HepG2 (cell line): ENCODE measurements around the gene HSPA1L. TPM values are rescaled to one million over a fixed set of nuclear protein-coding genes. Genes with fewer than 3 reads are reported as not detected.

Experiments used
- CBX5 ChIP-seq: sonication (generic); formaldehyde crosslinking; IDR thresholded peaks from 2 replicates; pipeline ENCODE4 v1.4.0; 2020; ENCODE audit warnings: missing genetic modification reagents, borderline replicate concordance
- CENPX ChIP-seq: sonication (generic); formaldehyde crosslinking; IDR thresholded peaks from 2 replicates; pipeline ENCODE4 v1.9.0; 2021; ENCODE audit warnings: mild to moderate bottlenecking, missing genetic modification reagents, moderate library complexity
- GATAD2A ChIP-seq: IDR thresholded peaks from 2 replicates; pipeline ENCODE4 v1.6.1; 2016
- IRF9 ChIP-seq: sonication (generic); formaldehyde crosslinking; IDR thresholded peaks from 2 replicates; pipeline ENCODE4 v1.8.0; 2022; ENCODE audit warnings: missing genetic modification reagents, mild to moderate bottlenecking, borderline replicate concordance
- NCOA2 ChIP-seq: sonication (generic); formaldehyde crosslinking; IDR thresholded peaks from 2 replicates; pipeline ENCODE4 v1.8.0; 2022; ENCODE audit warnings: inconsistent platforms
- NFKBIZ ChIP-seq: IDR thresholded peaks from 2 replicates; pipeline ENCODE4 v1.6.1; 2018; ENCODE audit warnings: missing genetic modification reagents, missing compliant biosample characterization
- PHF8 ChIP-seq: sonication (generic); formaldehyde crosslinking; IDR thresholded peaks from 2 replicates; pipeline ENCODE4 v1.5.0; 2020; ENCODE audit warnings: missing genetic modification reagents
- PLSCR1 ChIP-seq: sonication (generic); formaldehyde crosslinking; IDR thresholded peaks from 2 replicates; pipeline ENCODE4 v1.5.0; 2020; ENCODE audit warnings: missing genetic modification reagents, mild to moderate bottlenecking, borderline replicate concordance
- PRDM10 ChIP-seq: sonication (generic); formaldehyde crosslinking; IDR thresholded peaks from 2 replicates; pipeline ENCODE4 v1.4.0; 2020; ENCODE audit warnings: low read depth, missing genetic modification reagents
- SALL1 ChIP-seq: sonication (generic); formaldehyde crosslinking; IDR thresholded peaks from 2 replicates; pipeline ENCODE4 v1.8.0; 2022; ENCODE audit warnings: mild to moderate bottlenecking, missing genetic modification reagents
- THAP7 ChIP-seq: sonication (generic); formaldehyde crosslinking; IDR thresholded peaks from 2 replicates; pipeline ENCODE4 v1.8.1; 2023; ENCODE audit warnings: mild to moderate bottlenecking, missing genetic modification reagents
- ZNF121 ChIP-seq: sonication (generic); formaldehyde crosslinking; IDR thresholded peaks from 2 replicates; pipeline ENCODE4 v1.5.0; 2020; ENCODE audit warnings: mild to moderate bottlenecking, missing genetic modification reagents
- ZNF17 ChIP-seq: sonication (generic); formaldehyde crosslinking; IDR thresholded peaks from 2 replicates; pipeline ENCODE4 v1.5.0; 2020; ENCODE audit warnings: mild to moderate bottlenecking, missing genetic modification reagents
- ZNF225 ChIP-seq: sonication (generic); formaldehyde crosslinking; IDR thresholded peaks from 2 replicates; pipeline ENCODE4 v1.4.0; 2020; ENCODE audit warnings: mild to moderate bottlenecking, missing genetic modification reagents
- ZNF549 ChIP-seq: sonication (generic); formaldehyde crosslinking; IDR thresholded peaks from 2 replicates; pipeline ENCODE4 v1.5.0; 2020; ENCODE audit warnings: missing genetic modification reagents
- ZNF709 ChIP-seq: sonication (generic); formaldehyde crosslinking; IDR thresholded peaks from 2 replicates; pipeline ENCODE4 v1.5.0; 2020; ENCODE audit warnings: mild to moderate bottlenecking, missing genetic modification reagents
- polyA plus RNA-seq, 8 experiments: library from polyadenylated mRNA; depleted of rRNA in 3 of 8; stranded (reverse) in 7 of 8; unstranded in 1 of 8; fragments of >200 nt; fragmentation: Illumina TruSeq in 4 of 8; extraction: Trizol in 4 of 8; gene quantifications; 2 replicates each; pipeline versions ENCODE4 v1.2.1 to v1.2.3, GENCODE V29; 2011 to 2016; ENCODE audit warnings: low read depth in 4 of 8, missing spikeins in 1 of 8, mixed read lengths in 1 of 8; ENCODE audit not compliant: insufficient read depth in 1 of 8
- total RNA-seq, 5 experiments: library from RNA; depleted of rRNA; stranded (reverse); fragments of >200 nt; fragmentation: Illumina TruSeq; extraction: Trizol; gene quantifications; 2 replicates each; pipeline ENCODE4 v1.2.3, GENCODE V29; 2016; ENCODE audit warnings: low read depth in 1 of 5
- TF ChIP-seq, protein P1 (sequence below): sonication (generic); formaldehyde crosslinking; conservative IDR thresholded peaks from 2 replicates; pipeline ENCODE4 v1.4.0; 2020; ENCODE audit warnings: missing genetic modification reagents
- TF ChIP-seq, protein P2 (sequence below): sonication (generic); formaldehyde crosslinking; IDR thresholded peaks from 2 replicates; pipeline ENCODE4 v1.5.1; 2020; ENCODE audit warnings: missing genetic modification reagents, mild to moderate bottlenecking, borderline replicate concordance

The HSPA1L gene
- total and polyA plus RNA-seq, 2 of the 13 experiments (the other 11 are each of a cell fraction or from before 2014, with no cell fraction given): 0.55 to 1.0 TPM

- peak; percentile 61; the same call in 1 of the 2 replicates for TF ChIP-seq IRF9 (CRISPR knock-in tag)
- TF ChIP-seq CENPX (CRISPR knock-in tag): no peak
- peak; percentile 66 for TF ChIP-seq SALL1 (CRISPR knock-in tag)
- TF ChIP-seq, protein P1, sequence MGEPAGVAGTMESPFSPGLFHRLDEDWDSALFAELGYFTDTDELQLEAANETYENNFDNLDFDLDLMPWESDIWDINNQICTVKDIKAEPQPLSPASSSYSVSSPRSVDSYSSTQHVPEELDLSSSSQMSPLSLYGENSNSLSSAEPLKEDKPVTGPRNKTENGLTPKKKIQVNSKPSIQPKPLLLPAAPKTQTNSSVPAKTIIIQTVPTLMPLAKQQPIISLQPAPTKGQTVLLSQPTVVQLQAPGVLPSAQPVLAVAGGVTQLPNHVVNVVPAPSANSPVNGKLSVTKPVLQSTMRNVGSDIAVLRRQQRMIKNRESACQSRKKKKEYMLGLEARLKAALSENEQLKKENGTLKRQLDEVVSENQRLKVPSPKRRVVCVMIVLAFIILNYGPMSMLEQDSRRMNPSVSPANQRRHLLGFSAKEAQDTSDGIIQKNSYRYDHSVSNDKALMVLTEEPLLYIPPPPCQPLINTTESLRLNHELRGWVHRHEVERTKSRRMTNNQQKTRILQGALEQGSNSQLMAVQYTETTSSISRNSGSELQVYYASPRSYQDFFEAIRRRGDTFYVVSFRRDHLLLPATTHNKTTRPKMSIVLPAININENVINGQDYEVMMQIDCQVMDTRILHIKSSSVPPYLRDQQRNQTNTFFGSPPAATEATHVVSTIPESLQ (CRISPR knock-in tag): no peak
- TF ChIP-seq PHF8 (CRISPR knock-in tag): peak; percentile 48
- no peak for TF ChIP-seq CBX5 (CRISPR knock-in tag)
- 0 out of 2 replicates have a peak, but pooled peaks have one; percentile 37 for TF ChIP-seq GATAD2A (CRISPR knock-in tag)
- 0 out of 2 replicates have a peak, but pooled peaks have one; percentile 20 for TF ChIP-seq ZNF225
- peak; percentile 40; the same call in 1 of the 2 replicates for TF ChIP-seq NCOA2 (CRISPR knock-in tag)
- no peak; the same call in 1 of the 2 replicates for TF ChIP-seq ZNF709 (CRISPR knock-in tag)
- no peak for TF ChIP-seq PRDM10 (CRISPR knock-in tag)
- TF ChIP-seq, protein P2, sequence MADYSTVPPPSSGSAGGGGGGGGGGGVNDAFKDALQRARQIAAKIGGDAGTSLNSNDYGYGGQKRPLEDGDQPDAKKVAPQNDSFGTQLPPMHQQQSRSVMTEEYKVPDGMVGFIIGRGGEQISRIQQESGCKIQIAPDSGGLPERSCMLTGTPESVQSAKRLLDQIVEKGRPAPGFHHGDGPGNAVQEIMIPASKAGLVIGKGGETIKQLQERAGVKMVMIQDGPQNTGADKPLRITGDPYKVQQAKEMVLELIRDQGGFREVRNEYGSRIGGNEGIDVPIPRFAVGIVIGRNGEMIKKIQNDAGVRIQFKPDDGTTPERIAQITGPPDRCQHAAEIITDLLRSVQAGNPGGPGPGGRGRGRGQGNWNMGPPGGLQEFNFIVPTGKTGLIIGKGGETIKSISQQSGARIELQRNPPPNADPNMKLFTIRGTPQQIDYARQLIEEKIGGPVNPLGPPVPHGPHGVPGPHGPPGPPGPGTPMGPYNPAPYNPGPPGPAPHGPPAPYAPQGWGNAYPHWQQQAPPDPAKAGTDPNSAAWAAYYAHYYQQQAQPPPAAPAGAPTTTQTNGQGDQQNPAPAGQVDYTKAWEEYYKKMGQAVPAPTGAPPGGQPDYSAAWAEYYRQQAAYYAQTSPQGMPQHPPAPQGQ (CRISPR knock-in tag): no peak
- no peak for TF ChIP-seq PLSCR1
- 0 out of 2 replicates have a peak, but pooled peaks have one; percentile 44 for TF ChIP-seq THAP7 (CRISPR knock-in tag)
- no peak for TF ChIP-seq NFKBIZ (CRISPR knock-in tag)
- no peak for TF ChIP-seq ZNF549 (CRISPR knock-in tag)
- no peak for TF ChIP-seq ZNF121 (CRISPR knock-in tag)
- no peak for TF ChIP-seq ZNF17
These were observed at the start of gene HSPA1L, which contains the start of gene HSPA1A (continued) for GRCh38 chr6:31815025-31815838.
